ENCODE data around the gene SF3B5. TPM values are rescaled to one million over a fixed set of nuclear protein-coding genes. Genes with fewer than 3 reads are reported as not detected.

The SF3B5 gene
- total RNA-seq, 4 donors from 2014 or later, result 60.2 to 187 (median 101) TPM

- in situ Hi-C loops (cut with MboI; ENCODE audit: low pct_ligation_motif_present in 1 of 4, low pct_unique_long_range_greater_than_20kb in 1 of 4, low sequenced_read_pairs in 3 of 4) (loop anchor here (5.0 to 25.0 kb wide), 7 partner anchors 112 to 384 kb away; no protein-coding TSS in a partner anchor), intact Hi-C loops (cut with DNase I; ENCODE audit: low total_unique reads) (no loop called here)
- Histone ChIP-seq H3K9me3 (no peaks in the 10 kb centered on the region), H3K4me1 (no peaks in the 10 kb centered on the region), H3K36me3 (no peaks in the 10 kb centered on the region), H3K27ac (no peak overlapping the region), H3K27me3 (no peaks in the 10 kb centered on the region), H3K4me3 (no peak overlapping the region)
- no peak for TF ChIP-seq EP300 (IDR thresholded peaks at IDR 0.05; ENCODE audit: low read depth)
- no peak for TF ChIP-seq POLR2A (IDR thresholded peaks at IDR 0.05)
- no peak for TF ChIP-seq POLR2AphosphoS5 (IDR thresholded peaks at IDR 0.05)
- TF ChIP-seq CTCF (IDR thresholded peaks at IDR 0.05), result no peak
- WGBS, 2 donors (ENCODE audit: low coverage in 1 of 2), result 79 to 86% methylated on average over 4 of the region's 4 CpGs
- DNase-seq, result no peak
Observed at GRCh38 chr6:144103026-144103563, 7.7 kb upstream of the SF3B5 start.

GRCh38 chr6:144098993-144099392 lies 3.6 kb upstream of the SF3B5 start:
- intact Hi-C loops (cut with DNase I; ENCODE audit: low total_unique reads) (loop anchor here (5.0 kb wide), 1 partner anchor 118 kb away; no protein-coding TSS in a partner anchor), in situ Hi-C loops (cut with MboI; ENCODE audit: low pct_ligation_motif_present in 1 of 4, low pct_unique_long_range_greater_than_20kb in 1 of 4, low sequenced_read_pairs in 3 of 4) (no loop called here)
- Histone ChIP-seq H3K9me3 (no peaks in the 10 kb centered on the region), H3K27ac (no peak overlapping the region), H3K4me3 (no peak overlapping the region), H3K27me3 (no peaks in the 10 kb centered on the region), H3K4me1 (peaks cover 7 to 16% (median 11%) of the 10 kb centered on the region in 4 donors), H3K36me3 (no peaks in the 10 kb centered on the region)
- no peak for DNase-seq
- 86 to 93% methylated on average over 2 to 3 of the region's 3 CpGs for WGBS, 2 donors (ENCODE audit: low coverage in 1 of 2)
- TF ChIP-seq CTCF (IDR thresholded peaks at IDR 0.05) (no peak), POLR2A (IDR thresholded peaks at IDR 0.05) (no peak), EP300 (IDR thresholded peaks at IDR 0.05; ENCODE audit: low read depth) (no peak), POLR2AphosphoS5 (IDR thresholded peaks at IDR 0.05) (no peak)

- Histone ChIP-seq H3K36me3 (no peaks in the 10 kb centered on the region), H3K27ac (peak overlapping the region; percentile 88 to 93 (median 88)), H3K27me3 (no peaks in the 10 kb centered on the region), H3K4me1 (peaks cover 11 to 23% (median 16%) of the 10 kb centered on the region in 4 donors), H3K9me3 (no peaks in the 10 kb centered on the region), H3K4me3 (peak overlapping the region; percentile 55 to 70 (median 61))
- intact Hi-C loops (cut with DNase I; ENCODE audit: low total_unique reads), result loop anchor here (5.0 kb wide), 1 partner anchor 123 kb away; no protein-coding TSS in a partner anchor
- in situ Hi-C loops (cut with MboI; ENCODE audit: low pct_ligation_motif_present in 1 of 4, low pct_unique_long_range_greater_than_20kb in 1 of 4, low sequenced_read_pairs in 3 of 4), result no loop called here
- DNase-seq, result no peak
- 0 to 2% methylated on average over 9 to 19 of the region's 19 CpGs for WGBS, 2 donors (ENCODE audit: low coverage in 1 of 2)
- TF ChIP-seq POLR2AphosphoS5 (IDR thresholded peaks at IDR 0.05) (no peak), POLR2A (IDR thresholded peaks at IDR 0.05) (no peak), CTCF (IDR thresholded peaks at IDR 0.05) (no peak), EP300 (IDR thresholded peaks at IDR 0.05; ENCODE audit: low read depth) (no peak)
Observed at GRCh38 chr6:144094731-144095133, 641 bp downstream of the SF3B5 start.

GRCh38 chr6:144093658-144094057 lies 1.7 kb downstream of the SF3B5 start:
- WGBS, 2 donors (ENCODE audit: low coverage in 1 of 2), result 95 to 100% methylated on average over 1 to 7 of the region's 7 CpGs
- Histone ChIP-seq H3K27ac (no peak overlapping the region), H3K27me3 (no peaks in the 10 kb centered on the region), H3K9me3 (no peaks in the 10 kb centered on the region), H3K36me3 (no peaks in the 10 kb centered on the region), H3K4me3 (no peak overlapping the region), H3K4me1 (peaks cover 11 to 23% (median 16%) of the 10 kb centered on the region in 4 donors)
- DNase-seq, result no peak
- intact Hi-C loops (cut with DNase I; ENCODE audit: low total_unique reads) (no loop called here), in situ Hi-C loops (cut with MboI; ENCODE audit: low pct_ligation_motif_present in 1 of 4, low pct_unique_long_range_greater_than_20kb in 1 of 4, low sequenced_read_pairs in 3 of 4) (no loop called here)
- no peak for TF ChIP-seq CTCF (IDR thresholded peaks at IDR 0.05)
- no peak for TF ChIP-seq EP300 (IDR thresholded peaks at IDR 0.05; ENCODE audit: low read depth)
- no peak for TF ChIP-seq POLR2AphosphoS5 (IDR thresholded peaks at IDR 0.05)
- no peak for TF ChIP-seq POLR2A (IDR thresholded peaks at IDR 0.05)

Data from transverse colon (tissue), 4 donors.